ENCODE data around the gene ZIC3.
"Not testable (repeated sequence)": the region's sequence is repeated elsewhere in the genome, so short reads cannot be mapped to it uniquely, and the experiment has no call there.

Gene ZIC3

DNA sequence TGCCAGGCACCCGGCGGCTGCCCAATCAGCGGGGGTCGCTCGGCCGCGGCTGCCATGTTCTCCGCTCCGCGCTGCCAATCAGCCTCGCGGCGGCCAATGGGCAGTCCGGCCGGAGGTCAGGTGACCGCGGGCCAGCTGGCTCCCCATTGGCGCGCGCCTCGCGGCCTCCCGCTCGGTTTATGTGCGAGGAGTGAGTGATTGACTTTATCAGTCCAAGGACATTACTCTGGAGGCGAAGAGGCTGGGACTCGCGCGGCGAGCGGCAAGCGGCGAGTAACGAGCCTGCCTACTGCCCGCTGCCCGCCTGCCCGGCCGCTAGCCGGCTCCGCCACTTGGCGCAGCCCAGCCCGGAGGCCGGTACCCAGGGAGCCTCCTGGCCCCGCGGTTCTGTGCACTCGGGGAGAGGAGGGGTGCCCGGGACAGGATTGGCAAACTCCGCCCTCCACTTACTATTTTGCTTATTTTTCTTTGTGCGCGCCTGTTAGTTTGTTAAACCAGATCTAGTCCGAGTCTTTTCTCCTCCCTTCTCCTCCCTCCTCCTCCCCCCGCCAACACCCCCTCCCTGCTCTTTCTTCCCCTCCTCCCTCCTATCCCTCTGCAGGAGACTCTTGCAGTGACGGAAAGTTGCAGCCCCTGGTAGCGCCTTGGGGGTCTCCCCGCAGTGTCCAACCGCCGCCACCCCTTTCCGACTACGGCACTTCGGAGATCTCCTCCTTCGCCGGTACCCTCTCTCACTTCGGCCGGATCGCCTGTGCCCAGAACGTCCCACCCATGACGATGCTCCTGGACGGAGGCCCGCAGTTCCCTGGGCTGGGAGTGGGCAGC is at the start of gene ZIC3:
Gene ZIC3, plus strand, starts transcription at position 207 of the 825 bp plus-strand sequence. Its CDS starts 565 bp downstream, at position 772.
- DNase-seq (ENCODE audit: low read depth, low spot score): no peak
- no peak within 1 kb of the TSS for H3K27ac ChIP-seq

- H3K27ac ChIP-seq: no peak overlapping the region
- no peak for DNase-seq (ENCODE audit: low read depth, low spot score)
Measured at GRCh38 chrX:137519459-137519858, 46.5 kb upstream of the ZIC3 start.

DNA sequence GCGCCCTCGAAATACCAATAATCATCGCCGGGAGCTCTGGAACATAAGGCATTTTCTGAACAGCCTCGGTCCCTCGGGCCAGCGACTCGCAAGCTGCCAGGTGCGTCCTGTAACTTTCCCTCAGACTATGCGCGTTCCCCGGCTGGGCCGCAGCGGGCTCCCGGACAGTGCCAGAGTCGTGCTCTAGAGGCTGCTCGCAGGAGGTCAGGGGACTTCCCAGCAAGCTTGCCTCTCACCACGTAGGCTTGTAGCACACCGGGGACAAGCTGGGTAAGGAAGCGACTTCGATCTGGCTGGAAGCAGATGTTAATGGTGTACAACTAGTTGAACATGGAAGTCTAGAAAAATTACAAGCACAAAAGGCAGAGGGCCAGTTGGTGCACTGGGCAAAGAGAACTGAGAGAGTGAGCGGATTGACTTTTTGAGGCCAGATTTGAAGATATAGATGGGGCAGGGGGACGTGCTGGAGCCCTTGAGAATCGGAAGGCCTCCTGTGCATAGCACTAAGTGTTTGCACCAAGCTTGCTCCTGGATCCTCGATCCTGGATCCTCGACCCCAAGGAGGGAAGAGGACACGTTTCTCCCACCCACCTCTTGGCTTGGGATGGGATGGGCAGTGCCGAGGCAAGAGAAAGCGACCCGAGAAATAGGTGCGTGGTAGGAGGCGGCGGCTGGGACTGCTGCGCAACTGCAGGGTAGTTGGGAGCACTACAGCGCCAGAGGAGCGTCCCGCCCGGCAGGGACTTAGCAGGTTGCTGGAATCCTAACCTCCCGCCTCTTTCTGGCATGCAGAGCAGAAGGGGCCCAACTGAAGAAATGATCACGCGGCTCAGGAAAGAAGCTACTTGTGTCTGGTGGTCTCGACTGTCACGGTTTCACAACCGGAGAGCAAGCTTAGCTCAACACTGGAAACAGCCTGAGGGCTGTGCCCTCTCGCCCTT is 19.9 kb upstream of the ZIC3 start:
- no peak for DNase-seq (ENCODE audit: low read depth, low spot score)
- no peak overlapping the region for H3K27ac ChIP-seq

DNA sequence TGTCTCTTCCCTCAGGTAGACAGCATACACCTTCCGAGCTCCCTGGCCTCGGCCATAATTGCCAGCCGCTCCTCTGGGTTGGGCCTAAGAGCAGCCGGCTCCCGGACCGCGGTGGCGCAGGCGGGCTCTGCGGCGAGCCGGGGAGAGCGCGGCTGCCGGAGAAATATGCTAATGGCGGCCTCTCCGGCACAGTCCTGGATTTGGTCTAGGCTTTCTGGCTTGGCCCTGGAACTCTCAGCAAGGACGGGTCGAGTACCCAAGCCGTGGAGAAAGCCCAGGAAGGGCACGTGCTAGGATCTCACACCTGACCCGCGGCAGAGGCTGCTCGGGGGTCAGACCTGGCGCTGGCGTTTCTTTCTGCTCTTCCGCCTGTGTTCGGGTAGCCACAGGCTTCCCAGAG is 18.6 kb upstream of the ZIC3 start:
- DNase-seq (ENCODE audit: low read depth, low spot score): no peak
- no peak overlapping the region for H3K27ac ChIP-seq

DNA sequence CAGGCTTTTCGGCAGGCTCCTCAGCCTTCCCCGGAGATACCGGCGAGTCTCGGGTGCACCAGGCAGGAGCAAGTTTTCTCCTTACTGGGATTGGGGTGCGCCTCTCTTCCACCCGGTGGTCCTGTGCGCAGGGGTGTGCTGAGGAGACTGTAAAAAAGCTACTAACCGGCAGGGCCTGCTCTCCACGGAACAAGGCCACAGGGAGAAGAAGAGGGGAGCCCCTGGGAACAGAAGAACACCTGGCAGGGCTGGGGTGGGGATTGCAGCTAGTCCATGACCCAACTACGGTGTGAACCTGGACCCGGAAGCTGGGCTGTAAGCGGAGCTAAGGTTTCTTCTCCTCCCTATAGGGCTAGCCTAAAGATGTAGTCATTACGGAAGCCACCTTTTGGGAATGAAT is 17.7 kb upstream of the ZIC3 start:
- DNase-seq (ENCODE audit: low read depth, low spot score): no peak
- no peak overlapping the region for H3K27ac ChIP-seq

DNA sequence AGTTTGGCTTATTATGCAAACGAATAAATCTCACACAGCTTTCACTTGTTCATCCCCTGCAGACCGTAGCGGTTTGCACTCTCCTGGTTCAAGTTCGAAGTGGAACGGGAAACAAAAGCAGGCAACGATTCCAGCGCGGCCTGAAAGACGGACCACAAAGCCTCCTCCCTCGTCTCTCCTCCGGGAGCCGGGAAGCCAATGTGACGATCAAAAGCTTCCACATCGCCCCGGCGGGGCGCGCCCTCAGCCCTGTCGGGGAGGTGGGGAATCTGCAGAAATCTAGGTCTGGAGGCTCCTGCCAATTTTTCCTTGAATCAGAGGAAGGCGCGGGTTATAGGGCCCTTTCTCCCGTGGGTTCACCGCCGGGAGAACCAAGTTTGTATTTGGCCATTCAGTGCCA is 16.9 kb upstream of the ZIC3 start:
- DNase-seq (ENCODE audit: low read depth, low spot score): no peak
- no peak overlapping the region for H3K27ac ChIP-seq

GRCh38 chrX:137549851-137550664 is 15.9 kb upstream of the ZIC3 start:
- no peak for DNase-seq (ENCODE audit: low read depth, low spot score)

DNA sequence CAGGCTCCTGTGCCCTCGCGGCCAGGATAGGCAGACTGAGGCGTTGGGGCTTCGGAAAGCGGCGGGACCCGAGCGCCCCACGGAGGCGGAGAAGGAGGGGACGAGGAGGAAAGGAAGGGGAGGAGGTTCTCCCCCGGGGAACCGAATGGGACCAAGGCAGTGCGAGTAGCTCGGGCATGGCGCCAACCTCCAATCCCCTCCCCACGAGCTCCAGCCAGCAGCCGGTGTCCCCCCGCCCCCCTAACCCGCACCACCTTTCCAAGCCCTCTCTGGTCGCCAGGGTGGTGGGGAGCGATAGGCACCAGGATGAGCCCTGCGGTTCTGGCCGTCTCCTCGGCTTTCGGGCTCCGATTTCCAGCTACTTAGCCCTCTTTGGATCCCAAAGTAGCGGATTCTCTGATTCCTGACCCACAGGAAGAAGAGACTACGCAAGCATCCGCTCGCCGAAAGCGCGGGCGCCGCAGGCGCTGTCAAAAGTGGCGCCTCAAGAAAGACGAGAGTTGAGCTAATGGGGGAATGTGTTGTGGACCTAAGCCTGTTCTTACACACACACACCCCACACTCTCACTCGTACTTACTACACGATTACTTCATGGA is 15.2 kb upstream of the ZIC3 start:
- no peak overlapping the region for H3K27ac ChIP-seq
- no peak for DNase-seq (ENCODE audit: low read depth, low spot score)

More at GRCh38 chrX:137549851-137550664, 15.9 kb upstream of the ZIC3 start:
- H3K27ac ChIP-seq: no peak overlapping the region

GRCh38 chrX:137552098-137552497 is 13.8 kb upstream of the ZIC3 start:
- H3K27ac ChIP-seq: not testable (repeated sequence)

DNA sequence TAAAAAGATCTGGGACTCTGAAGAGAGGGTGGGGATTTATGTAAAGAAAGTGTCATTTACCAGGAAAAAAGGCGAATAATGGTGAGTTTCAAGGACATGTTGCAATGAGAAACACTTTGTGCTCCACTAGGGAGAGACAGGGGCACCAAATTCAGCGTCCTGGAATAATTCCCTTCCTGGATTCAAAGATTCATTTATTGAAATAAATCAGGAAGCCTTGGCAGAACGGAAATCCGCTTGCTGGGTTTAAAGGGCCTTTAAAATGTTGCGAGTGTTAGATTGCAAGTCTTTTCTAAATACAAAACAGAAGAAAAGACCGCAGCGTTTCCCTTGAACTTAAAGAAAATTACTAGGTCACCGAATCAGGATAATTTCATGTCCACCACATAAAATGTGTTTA is 3.8 kb upstream of the ZIC3 start:
- DNase-seq (ENCODE audit: low read depth, low spot score): no peak
- H3K27ac ChIP-seq: no peak overlapping the region

More at GRCh38 chrX:137552098-137552497, 13.8 kb upstream of the ZIC3 start:
- not testable (repeated sequence) for DNase-seq (ENCODE audit: low read depth, low spot score)

DNA sequence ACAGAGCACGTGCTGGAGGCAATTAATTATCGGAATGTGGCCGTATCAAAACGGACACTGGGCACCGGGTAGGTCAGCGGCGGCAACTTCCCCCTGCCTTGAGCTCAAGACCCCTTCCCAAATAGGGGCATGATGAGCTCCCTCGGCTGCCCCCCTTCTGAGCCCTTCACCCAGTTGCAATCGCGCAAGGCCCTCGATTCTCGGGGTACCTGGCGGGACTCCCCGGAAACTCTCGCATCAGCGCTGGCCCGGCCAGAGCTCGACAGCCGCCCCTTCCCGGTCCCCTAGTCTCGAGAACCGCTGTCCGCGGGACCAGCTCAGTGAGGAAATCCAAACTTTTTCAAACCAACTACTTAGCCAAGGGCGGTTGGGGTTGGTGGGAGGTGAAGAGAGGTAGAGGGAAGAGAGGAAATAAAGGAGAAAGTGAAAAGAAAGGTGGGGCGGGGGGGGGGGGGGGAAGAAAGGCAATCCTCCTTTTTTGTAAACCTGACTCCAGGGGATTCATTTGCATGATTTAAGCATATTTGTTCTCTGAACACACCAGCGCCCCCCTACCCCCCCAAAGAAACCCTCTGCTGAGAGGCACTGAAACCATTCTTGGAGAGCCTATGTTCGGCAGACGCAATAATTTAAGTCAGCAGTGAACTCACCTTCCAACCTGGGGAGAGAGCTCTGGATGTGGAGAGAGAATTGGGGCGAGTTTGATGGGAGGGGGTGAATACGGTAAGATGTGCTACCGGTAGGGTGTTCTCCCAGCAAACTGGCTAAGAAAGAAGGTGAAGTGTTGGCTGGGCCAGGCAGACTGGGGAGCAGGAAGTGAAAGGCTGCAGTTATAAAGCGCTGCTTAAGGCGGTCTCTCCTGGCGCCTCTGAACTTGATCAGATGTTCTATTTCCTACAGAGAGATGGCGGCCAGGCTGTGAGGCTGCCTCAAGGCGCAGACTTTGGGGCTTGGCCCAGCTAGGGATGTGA is 2.0 kb upstream of the ZIC3 start:
- H3K27ac ChIP-seq: no peak overlapping the region
- DNase-seq (ENCODE audit: low read depth, low spot score): no peak

DNA sequence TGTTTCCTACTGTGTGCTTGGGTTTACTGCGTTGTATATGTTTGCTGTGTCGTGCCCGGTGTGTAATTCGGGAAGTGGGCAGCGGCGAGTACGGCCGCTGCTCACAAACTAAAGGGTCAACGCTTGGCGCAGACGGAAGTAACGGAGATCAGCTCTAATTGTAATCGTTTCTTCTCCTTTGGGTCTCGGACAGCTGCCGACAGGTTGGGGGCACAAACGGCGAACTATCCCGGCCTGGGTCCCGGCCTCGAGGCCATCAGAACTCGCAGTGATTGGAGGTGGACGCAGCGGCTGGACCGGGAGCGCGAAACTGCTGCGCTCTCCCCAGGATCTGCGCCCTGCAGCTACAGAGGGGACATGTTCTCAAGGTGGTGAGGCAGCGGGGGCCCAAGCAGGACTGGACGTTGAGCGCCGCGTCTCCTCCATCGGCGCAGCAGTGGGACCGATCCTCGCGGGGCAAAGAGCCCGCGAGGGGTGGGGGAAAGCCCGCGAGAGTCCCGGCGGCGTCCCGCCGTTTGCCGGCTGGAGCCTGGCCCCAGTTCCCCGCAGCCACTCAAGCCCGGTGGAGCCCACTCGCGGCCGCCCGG is 516 bp upstream of the ZIC3 start:
- H3K27ac ChIP-seq: no peak overlapping the region
- DNase-seq (ENCODE audit: low read depth, low spot score): no peak

GRCh38 chrX:137566746-137567679 is 1.1 kb downstream of the ZIC3 start:
- H3K27ac ChIP-seq: no peak overlapping the region

DNA sequence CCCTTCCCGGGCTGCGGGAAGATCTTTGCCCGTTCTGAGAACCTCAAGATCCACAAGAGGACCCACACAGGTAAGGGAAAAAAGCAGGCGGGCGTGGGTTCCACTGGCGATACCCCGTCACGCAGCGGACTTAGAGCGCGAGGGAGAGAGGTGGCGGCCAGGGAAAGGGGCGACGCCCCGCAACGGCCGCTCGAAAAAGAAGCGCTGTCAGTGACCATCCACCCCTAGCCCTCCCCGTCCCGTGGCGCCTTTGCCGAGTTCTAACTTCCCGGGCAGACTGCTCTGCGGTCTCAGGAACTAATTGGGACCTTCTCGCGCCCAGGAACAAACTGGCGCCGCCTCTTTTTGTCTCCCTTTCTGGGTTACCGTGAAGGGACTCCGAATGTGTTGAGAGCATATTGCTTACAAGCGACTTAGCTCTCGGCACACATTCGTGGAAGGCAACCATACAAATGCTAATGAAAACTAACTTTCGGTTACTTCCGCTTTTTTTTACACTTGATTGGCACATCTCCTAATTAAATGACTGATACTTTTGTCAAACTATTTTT is 1.8 kb downstream of the ZIC3 start:
- no peak for DNase-seq (ENCODE audit: low read depth, low spot score)

More at GRCh38 chrX:137566746-137567679, 1.1 kb downstream of the ZIC3 start:
- DNase-seq (ENCODE audit: low read depth, low spot score): no peak

DNA sequence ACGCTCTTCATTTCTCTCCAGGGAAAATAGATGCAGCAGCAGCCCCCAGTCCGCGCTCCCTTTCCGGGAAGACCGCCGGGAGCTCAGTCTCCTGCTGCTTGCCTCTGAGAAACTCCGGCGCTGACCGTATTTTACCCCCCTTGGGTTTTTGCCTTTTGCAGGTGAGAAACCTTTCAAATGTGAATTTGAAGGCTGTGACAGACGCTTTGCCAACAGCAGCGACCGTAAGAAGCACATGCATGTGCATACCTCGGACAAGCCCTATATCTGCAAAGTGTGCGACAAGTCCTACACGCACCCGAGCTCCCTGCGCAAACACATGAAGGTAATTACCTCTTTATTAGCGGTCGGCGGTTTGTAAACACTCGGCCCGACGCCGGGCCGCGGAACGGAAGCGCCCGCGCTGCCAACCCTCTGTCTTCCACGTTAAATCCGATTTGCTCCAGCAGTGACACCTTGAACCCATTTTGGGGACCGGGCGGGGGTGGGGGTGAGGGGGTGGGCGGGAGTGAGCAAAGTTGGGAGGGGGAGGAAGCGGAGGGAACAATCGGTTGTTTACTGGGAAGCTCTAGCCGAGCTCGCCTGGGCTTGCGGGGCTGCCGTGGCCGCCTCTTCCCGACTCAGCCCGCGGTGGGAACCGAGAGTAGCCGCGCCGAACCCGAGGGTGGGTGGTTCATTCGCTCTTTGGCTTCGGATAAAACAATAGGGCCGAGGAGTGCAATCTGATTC is 3.0 kb downstream of the ZIC3 start:
- H3K27ac ChIP-seq: no peak overlapping the region
- DNase-seq (ENCODE audit: low read depth, low spot score): no peak

More for the DNA sequence above, 1.8 kb downstream of the ZIC3 start:
- no peak overlapping the region for H3K27ac ChIP-seq

DNA sequence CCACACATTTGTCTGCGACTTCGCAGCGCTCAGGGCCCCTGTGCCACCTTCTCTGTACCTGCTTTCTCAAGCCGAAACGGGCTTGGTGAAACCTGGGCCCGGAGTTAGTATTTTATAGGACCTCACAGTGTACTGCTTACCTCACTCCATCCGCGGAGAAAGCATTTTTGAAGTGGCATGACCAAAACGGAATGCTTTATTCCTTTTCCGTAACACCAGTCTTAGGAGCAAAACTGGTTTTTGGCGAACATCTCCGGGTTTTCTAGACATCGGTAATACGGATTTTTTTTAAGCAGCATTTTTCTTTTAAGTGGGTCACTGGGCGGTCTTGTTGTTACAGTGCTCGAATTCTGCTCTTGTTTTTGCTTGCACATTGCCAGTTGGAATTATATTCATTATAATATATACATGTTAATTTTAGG is 3.6 kb downstream of the ZIC3 start:
- DNase-seq (ENCODE audit: low read depth, low spot score): no peak
- H3K27ac ChIP-seq: no peak overlapping the region
